Bronchial epithelial cell (primary cell): ENCODE measurements around the gene KRT5. TPM values are rescaled to one million over a fixed set of nuclear protein-coding genes. Genes with fewer than 3 reads are reported as not detected.

ENCODE experiments used
- DNase-seq: peaks from one replicate; pipeline ENCODE4 v3.0.0-alpha.2; 2010; ENCODE audit warnings: low read depth
- FAIRE-seq: peaks from 2 replicates; lab custom pipeline; 2011; peaks lifted over from hg19 to GRCh38; lab: Jason Lieb, UNC
- H3K27me3 ChIP-seq: 2 replicates; pipeline ENCODE4 v1.5.1; 2011; ENCODE audit warnings: low read length; ENCODE audit not compliant: control insufficient read depth, insufficient read depth
- H3K36me3 ChIP-seq: 2 replicates; pipeline ENCODE4 v1.5.1; 2011; ENCODE audit warnings: low read length; ENCODE audit not compliant: control insufficient read depth, insufficient read depth
- H3K4me3 ChIP-seq: 2 replicates; pipeline ENCODE4 v1.5.1; 2011; ENCODE audit warnings: mild to moderate bottlenecking, low read depth, low read length, control low read depth
- total RNA-seq: library from RNA; depleted of rRNA; stranded (reverse); fragments of >200 nt; gene quantifications from 2 replicates; pipeline ENCODE4 v1.2.1, GENCODE V29; 2014
- TF ChIP-seq, protein P1 (sequence below): IDR thresholded peaks from 2 replicates; pipeline ENCODE4 v1.5.1; 2011; ENCODE audit warnings: mild to moderate bottlenecking, moderate library complexity, low read length, control low read depth, inconsistent platforms; ENCODE audit not compliant: insufficient read depth, severe bottlenecking

Gene KRT5
- total RNA-seq, 1 donor from 2014 or later = 6,770 TPM

DNA sequence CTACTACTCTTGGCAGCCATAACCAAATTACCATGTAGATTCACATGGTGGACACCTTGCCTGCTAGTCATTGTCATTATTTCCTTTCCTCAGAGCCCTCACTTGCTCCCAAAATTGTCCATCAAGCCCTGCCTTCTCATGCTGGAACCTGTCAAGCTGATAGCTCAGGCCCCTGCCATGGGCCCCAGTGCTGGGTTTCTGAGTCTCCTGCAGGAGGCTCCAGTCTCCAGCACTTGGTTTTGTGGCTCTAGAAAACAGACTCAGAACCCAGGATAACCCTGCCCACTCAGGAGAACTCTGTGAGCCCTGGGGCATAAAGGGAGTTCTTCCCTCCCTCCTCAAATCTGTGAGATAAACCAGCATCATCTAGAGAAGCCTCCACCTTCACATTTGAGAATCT is 22.0 kb upstream of the KRT5 start:
- DNase-seq (peak; percentile 35), FAIRE-seq (no peak)
- TF ChIP-seq, protein P1, sequence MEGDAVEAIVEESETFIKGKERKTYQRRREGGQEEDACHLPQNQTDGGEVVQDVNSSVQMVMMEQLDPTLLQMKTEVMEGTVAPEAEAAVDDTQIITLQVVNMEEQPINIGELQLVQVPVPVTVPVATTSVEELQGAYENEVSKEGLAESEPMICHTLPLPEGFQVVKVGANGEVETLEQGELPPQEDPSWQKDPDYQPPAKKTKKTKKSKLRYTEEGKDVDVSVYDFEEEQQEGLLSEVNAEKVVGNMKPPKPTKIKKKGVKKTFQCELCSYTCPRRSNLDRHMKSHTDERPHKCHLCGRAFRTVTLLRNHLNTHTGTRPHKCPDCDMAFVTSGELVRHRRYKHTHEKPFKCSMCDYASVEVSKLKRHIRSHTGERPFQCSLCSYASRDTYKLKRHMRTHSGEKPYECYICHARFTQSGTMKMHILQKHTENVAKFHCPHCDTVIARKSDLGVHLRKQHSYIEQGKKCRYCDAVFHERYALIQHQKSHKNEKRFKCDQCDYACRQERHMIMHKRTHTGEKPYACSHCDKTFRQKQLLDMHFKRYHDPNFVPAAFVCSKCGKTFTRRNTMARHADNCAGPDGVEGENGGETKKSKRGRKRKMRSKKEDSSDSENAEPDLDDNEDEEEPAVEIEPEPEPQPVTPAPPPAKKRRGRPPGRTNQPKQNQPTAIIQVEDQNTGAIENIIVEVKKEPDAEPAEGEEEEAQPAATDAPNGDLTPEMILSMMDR = peak; percentile 25
- no peaks in the 10 kb centered on the region for H3K27me3 ChIP-seq
- no peak overlapping the region for H3K4me3 ChIP-seq
- no peaks in the 10 kb centered on the region for H3K36me3 ChIP-seq

DNA sequence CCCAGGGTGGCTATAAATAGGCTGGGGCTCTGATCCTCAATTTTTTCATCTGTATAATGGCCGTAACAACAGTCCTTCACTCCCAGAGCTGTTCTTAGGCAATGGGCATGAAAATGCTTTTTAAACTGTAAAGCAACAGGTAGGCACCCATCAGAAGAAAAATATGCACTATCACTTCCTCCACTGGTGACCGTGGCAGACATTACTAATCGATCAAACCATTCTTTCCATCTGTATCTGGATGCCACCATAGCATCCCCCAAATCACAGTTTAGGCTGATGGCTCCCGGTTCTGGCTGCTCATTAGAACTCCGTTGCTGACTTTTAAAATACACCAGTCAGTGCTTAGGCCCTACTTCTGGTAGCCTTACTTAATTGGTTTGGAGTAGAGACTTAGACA is 21.5 kb upstream of the KRT5 start:
- FAIRE-seq = no peak
- no peaks in the 10 kb centered on the region for H3K27me3 ChIP-seq

DNA sequence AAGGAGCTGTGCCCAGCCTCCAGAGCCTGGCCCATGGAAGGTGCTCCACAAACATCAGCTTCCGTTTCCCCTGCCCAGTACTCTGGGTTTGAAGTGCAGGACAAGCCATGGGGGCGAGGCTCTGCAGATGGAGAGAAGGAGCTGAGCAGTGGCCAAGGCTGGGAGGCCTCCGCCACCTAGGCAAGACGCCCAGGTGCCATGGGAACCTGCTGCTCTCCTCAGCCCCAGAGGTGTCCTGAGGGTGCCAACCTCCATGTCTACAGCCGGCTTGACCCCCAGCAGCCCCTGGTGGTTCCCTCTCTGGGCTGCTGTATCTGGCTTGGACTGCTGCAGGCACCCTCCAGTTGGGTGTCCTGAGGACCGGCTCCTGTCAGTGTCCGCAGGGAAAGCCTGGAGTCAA is 20.3 kb upstream of the KRT5 start:
- H3K36me3 ChIP-seq = no peaks in the 10 kb centered on the region
- TF ChIP-seq, protein P1 = no peak
- FAIRE-seq (no peak), DNase-seq (no peak)
- H3K27me3 ChIP-seq = no peaks in the 10 kb centered on the region
- no peak overlapping the region for H3K4me3 ChIP-seq

More for the DNA sequence above, 21.5 kb upstream of the KRT5 start:
- TF ChIP-seq, protein P1 = no peak
- DNase-seq = no peak
- no peak overlapping the region for H3K4me3 ChIP-seq
- H3K36me3 ChIP-seq = no peaks in the 10 kb centered on the region

DNA sequence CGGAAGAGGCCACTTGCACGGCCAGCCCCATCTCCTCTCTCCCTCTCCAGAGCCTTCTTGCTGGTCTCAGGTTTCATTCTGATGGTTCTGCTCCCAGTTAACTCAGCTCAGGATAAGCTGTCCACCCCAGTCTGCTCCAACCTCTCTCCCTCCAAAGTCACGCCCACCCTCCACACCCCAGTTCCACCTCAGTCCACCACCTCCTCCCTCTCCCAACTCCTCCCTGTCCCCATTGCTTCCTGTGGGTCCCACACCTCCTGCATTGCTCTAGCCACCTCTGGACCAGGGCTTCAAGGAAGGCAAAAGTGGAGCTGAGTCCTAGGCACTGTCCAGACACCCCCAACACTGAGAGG is 19.6 kb upstream of the KRT5 start:
- no peaks in the 10 kb centered on the region for H3K27me3 ChIP-seq
- no peak for FAIRE-seq
- H3K36me3 ChIP-seq = no peaks in the 10 kb centered on the region
- TF ChIP-seq, protein P1 = no peak
- H3K4me3 ChIP-seq = no peak overlapping the region
- DNase-seq = no peak

DNA sequence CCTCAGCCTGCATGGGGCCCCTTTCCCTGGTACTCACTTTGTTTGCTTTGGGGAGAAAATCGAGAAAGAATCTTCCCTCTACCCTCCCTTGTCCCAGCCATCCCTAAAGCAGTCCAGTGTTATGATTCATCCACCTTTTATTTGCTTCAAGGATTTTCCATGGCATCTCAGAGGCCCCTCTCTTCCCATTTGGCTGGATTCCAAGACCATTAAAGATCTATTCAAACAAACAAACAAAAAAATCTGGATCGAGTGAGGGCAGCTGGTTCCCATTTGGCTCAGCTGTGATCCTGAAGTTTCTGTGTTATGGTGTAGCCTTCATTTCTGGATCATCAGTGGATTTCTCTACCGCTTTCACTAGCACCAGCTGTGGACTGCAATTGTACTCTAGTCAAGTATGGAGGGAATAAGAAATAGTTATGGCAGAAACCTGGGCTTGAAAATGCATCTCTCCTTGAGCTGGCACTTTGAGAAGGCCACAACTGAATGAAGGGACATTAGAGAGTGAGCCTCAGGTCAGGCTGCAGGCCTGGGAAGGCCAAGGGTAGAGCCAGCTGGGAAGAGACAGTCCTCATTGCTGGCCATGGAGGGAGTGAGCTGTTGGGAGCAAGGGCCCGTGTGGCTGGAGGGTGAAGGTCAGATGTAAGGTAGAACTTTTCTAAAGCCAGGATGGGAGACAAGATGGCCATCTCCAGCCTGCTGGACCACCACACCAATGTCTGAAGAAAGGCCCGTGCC is 19.1 kb upstream of the KRT5 start:
- DNase-seq (peak; percentile 72), FAIRE-seq (peak; percentile 36)
- TF ChIP-seq, protein P1 = no peak
- Histone ChIP-seq H3K27me3 (no peaks in the 10 kb centered on the region), H3K36me3 (no peaks in the 10 kb centered on the region), H3K4me3 (no peak overlapping the region)

DNA sequence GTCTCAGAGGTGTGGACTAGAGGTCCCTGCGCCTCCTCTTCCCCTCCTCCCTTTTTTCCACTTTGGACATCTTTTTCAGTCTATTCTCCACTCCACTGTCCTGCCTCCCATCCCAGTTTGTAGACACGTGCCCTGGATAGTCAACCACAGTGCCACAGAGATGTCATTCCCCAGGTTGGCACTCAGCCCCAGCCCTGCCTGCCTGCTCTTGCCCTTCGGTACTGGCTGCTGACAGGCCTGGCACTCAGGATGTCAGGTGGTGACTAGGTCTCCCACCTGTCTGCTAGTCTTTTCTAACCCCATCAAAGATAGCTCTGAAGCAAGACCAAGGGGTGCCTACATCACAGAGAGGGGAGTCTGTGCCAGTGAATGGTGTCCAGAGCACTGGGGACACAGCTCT is 16.9 kb upstream of the KRT5 start:
- H3K4me3 ChIP-seq = no peak overlapping the region
- H3K27me3 ChIP-seq = no peaks in the 10 kb centered on the region
- FAIRE-seq = peak; percentile 66
- TF ChIP-seq, protein P1 = no peak
- DNase-seq = no peak
- no peaks in the 10 kb centered on the region for H3K36me3 ChIP-seq
